GM23248 (cell line): Measurements from ENCODE around the gene HCN2.

ENCODE experiments used
- EZH2 ChIP-seq: fragments of 200-600 bp; sonication (generic); IDR thresholded peaks from 2 replicates; pipeline ENCODE4 v1.6.1; 2018; ENCODE audit warnings: antibody characterized with exemption, mild to moderate bottlenecking; ENCODE audit not compliant: insufficient read depth, poor library complexity, severe bottlenecking
- EZH2phosphoT487 ChIP-seq: fragments of 200-600 bp; sonication (generic); IDR thresholded peaks from 2 replicates; pipeline ENCODE4 v1.6.1; 2018; ENCODE audit warnings: antibody characterized with exemption, moderate library complexity, mild to moderate bottlenecking, low read depth; ENCODE audit not compliant: insufficient read depth

GRCh38 chr19:651991-652390 lies 62.3 kb downstream of the HCN2 start:
- TF ChIP-seq EZH2phosphoT487 (no peak), EZH2 (no peak)
